Peyer's patch (tissue), 4 donors: ENCODE measurements around the gene MCMBP.

Experiments
- CTCF ChIP-seq, 6 experiments: fragments of 450-650 bp in 4 of 6; fragments of 200-600 bp in 2 of 6; sonication (generic) in 1 of 6; IDR thresholded peaks; one replicate each; pipeline ENCODE4 v1.5.1; 2017 to 2019; ENCODE audit warnings: antibody characterized with exemption in 6 of 6, mild to moderate bottlenecking in 3 of 6, moderate library complexity in 1 of 6
- POLR2A ChIP-seq, 2 donors: fragments of 450-650 bp; IDR thresholded peaks; one replicate each; pipeline ENCODE4 v1.5.1; 2017; ENCODE audit warnings: antibody characterized with exemption in 2 of 2, mild to moderate bottlenecking in 2 of 2, moderate library complexity in 2 of 2

DNA sequence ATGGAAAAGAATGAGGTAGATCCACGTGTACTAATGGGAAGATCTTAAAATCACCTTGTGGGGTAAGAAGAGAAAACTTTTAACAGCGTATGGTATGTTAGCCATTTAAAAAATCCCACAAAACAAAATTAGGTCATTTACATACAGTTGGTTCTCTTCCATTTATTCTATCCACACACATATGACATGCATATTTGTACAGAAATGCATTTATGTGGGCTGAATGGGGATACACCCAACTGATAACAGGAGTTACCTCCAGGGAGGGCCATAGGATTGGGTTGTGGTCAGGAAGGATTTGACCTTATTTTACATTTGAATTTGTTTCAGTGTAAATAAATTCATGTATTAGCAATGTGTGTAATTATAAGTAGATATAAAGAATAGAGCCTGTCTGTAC lies 71.5 kb downstream of the MCMBP start:
- no peak for TF ChIP-seq CTCF (IDR thresholded peaks at IDR 0.05)
- no peak for TF ChIP-seq POLR2A (IDR thresholded peaks at IDR 0.05)
